HG03457 (cell line): ENCODE measurements around the gene NFS1.
"Not testable (repeated sequence)": the region's sequence is repeated elsewhere in the genome, so short reads cannot be mapped to it uniquely, and the experiment has no call there.

ENCODE experiments used
- ATAC-seq: cut with Tn5 transposase; IDR thresholded peaks from one replicate; pipeline ENCODE4 v1.9.1; 2021; ENCODE audit warnings: moderate number of reproducible peaks; ENCODE audit not compliant: unreplicated experiment

Gene NFS1

DNA sequence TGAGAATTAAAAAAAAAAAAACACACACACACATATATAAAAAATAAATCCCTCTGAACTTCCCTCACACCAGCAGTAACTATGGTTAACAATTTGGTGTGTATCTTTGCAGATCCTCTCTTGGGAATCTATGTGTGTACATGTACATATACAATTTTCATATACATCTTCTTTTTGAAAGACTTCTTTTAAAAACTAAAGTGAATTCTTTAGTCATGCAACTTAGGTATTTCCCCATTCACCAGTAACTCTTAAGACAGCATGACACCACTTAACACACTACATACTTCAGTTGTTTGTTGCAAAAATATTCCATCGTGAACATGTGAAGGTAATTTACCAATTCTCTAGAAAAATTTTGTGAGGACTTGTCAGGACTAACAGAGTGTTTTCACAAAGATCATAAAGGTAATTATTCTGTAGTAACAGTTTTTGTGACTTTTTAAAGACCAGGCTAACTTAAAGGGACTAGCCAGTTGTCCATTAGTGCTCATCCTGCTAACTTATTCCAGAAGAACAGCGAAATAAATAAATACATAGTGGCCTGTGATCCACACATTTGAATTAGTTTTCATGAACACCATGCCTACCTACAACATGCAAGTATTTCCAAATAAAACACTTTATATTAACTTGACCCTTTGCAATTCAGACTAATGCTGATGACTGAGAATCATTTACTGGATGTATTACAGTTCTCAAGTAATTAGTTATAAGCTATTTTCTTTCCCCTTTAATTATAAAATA is 30.9 kb upstream of the NFS1 start:
- no peak for ATAC-seq

- no peak for ATAC-seq
Measured at GRCh38 chr20:35729283-35729807, 30.2 kb upstream of the NFS1 start.

DNA sequence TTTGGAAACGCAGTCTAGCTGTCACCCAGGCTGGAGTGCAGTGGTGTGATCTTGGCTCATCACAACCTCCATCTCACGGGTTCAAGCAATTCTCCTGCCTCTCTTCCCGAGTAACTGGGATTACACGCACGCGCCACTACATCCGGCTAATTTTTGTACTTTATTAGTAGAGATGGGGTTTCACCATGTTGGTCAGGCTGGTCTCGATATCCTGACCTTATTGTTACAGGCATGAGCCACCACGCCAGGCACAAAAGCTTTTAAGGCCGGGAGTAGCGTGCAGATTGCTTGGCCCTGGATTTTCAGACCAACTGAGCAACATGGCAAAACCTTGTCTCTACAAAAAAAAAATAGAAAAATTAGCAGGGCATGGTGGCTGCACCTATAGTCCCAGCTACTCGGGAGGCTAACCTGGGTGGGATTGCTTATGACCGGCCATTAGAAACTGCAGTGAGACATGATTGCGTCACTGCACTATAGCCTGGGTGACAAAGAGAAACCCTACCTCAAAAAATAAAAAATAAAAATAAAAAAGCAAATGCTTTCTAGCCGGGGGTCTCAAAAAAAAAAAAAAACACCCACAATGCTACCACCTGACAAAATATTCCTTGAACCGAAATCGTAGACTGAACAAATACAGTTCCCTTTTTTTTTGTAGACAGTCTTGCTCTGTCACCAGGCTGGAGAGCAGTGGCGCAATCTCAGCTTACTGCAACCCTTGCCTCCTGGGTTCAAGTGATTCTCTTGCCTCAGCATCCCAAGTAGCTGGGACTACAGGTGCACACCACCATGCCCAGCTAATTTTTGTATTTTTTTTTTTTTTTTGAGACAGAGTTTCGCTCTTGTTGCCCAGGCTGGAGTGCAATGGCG is 27.9 kb upstream of the NFS1 start:
- no peak for ATAC-seq

DNA sequence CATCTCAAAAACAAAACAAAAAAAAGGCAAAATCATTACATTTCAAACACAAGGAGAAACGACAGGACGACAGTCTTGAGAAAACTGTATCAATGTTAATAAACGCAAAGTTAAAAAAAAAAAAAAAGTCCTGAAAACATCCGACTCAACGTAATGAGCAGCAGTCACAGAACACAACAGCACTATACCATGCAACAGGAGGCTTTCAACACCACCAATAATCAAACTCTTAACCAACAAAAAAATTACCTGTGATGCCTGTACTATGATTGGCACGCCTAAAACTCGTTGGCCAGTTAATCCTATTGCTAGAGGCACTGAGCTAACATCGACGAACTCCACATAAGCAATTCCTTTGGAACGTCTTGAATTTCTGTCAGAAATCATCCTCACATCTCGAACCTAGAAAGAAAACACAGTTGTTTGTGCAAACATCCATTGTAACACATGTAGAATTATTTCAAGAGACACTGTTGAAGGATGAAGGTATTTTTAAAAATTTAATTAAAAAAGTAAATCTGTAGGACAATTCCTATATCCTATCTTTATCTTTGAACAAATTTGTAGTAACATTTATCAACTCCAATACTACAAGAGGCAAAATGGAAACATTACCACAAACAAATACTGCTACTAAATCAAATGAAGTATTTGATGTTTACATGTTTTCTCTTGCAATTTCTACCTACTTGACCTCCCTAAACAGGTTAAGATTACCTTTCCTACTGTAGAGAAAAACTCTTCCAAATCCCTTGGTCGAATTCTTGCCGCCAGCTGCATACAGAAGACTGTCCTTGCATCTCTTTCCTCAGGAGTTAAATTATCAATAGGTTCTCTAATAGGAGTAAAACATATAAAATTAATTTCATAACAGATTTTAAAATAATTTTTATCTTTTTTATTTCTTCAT is 25.4 kb upstream of the NFS1 start:
- ATAC-seq: no peak

- not testable (repeated sequence) for ATAC-seq
Measured at GRCh38 chr20:35723652-35724320, 24.6 kb upstream of the NFS1 start.

GRCh38 chr20:35723275-35723639 is 24.1 kb upstream of the NFS1 start:
- ATAC-seq: not testable (repeated sequence)

GRCh38 chr20:35721621-35722020 is 22.5 kb upstream of the NFS1 start:
- ATAC-seq: no peak

DNA sequence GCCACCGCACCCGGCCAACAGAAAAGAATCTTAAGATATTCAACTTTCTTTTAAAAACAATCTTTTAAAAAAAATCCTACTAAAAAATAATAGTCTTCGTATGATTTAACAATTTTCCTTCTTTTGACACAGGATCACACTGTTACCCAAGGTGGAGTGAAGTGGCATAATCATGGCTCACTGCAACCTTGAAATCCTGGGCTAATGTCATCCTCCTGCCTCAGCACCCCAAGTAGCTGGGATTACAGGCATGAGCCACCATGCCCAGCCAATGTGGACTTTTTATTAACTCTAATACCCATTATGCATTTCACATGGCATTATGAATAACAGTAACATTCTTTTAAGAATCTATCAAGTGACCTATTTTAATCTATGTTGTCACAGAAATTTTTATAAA is 22.1 kb upstream of the NFS1 start:
- ATAC-seq: no peak

GRCh38 chr20:35720165-35721123 is 21.3 kb upstream of the NFS1 start:
- no peak for ATAC-seq

- no peak for ATAC-seq
Measured at GRCh38 chr20:35719717-35720116, 20.6 kb upstream of the NFS1 start.

DNA sequence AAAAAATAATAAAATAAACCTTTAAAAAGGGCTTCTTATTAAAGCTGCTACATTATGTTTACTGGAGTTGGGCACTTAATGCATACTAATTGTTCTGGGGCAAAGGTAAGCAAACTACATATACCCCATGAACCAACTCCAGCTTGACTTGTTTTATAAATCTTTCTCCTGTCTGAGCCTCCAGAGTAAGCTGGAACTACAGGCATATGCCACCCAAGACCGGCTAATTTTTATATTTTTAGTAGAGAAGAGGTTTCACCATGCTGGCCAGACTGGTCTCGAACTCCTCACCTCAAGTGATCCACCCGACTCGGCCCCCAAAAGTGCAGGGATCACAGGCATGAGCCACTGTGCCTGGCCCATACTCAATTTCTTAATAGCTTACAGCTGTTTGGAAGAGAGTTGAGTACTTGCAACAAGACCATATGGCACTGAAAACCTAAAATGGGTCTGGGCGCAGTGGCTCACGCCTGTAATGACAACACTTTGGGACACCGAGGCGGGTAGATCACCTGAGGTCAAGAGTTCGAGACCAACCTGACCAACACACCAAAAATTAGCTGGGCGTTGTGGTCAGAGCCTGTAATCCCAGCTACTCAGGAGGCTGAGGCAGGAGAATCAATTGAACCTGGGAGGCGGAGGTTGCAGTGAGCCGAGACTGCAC is 20.0 kb upstream of the NFS1 start:
- ATAC-seq: no peak

DNA sequence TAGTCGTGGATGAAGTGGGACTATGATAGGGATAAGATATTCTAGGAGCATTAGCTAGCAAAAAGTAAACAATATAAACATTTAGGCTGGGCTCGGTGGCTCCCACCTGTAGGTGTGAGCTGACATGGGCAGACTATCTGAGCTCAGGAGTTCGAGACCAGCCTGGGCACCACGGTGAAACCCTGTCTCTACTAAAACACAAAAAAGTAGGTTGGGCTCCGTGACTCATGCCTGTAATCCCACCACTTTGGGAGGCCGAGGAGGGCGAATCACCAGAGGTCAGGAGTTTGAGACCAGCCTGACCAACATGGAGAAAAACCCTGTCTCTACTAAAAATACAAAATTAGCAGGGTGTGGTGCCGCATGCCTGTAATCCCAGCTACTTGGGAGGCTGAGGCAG is 19.2 kb upstream of the NFS1 start:
- ATAC-seq: not testable (repeated sequence)

- ATAC-seq: no peak
Measured at GRCh38 chr20:35716330-35716729, 17.2 kb upstream of the NFS1 start.

DNA sequence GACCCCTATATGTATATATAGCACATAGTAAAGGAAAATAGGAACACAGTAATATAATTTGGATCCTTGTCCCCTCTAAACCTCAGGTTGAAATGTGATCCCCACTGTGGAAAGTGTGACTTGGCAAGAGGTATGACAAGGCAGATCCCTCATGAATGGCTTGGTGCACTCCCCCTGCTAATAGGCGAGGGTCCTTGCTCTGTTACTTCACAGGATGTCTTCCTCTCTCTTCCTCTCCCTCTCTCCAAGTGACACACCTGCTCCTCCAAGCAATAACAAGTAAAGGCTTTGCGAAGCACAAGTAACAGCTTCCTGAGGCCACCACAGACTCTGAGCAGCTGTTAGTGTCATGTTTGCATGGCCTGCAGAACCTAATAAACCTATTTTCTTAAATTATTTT is 16.5 kb upstream of the NFS1 start:
- no peak for ATAC-seq

DNA sequence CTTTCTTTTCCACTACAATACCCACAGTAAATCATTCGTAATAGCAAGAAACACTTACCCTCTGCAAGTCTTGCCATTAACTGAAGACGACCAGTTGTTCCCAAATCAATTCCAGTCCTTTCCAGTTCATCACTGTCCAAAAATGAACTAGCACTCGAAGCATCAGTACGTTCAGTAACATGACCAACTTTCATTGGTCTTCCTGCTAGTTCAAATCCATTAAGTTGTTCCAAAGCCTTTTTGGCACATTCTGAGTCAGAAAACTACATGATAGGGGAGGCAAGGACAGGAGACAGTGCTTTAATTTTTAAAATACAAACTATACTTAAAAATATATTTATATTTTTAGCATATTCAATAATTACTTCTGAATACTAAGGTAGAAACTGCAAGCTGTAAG is 15.0 kb upstream of the NFS1 start:
- ATAC-seq: no peak

DNA sequence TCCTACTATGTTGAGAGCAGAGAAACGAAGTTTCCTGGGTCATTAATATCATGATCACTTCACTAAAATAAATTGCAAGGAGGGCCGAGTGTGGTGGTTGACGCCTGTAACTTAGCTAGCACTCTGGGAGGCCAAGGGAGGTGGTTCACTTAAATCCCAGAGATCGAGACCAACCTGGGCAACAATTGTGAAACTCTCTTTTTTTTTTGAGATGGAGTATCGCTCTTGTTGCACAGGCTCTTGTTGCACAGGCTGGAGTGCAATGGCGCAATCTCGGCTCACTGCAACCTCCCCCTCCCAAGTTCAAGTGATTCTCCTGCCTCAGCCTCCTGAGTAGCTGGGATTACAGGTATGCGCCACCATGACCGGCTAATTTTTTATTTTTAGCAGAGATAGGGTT is 14.0 kb upstream of the NFS1 start:
- not testable (repeated sequence) for ATAC-seq

DNA sequence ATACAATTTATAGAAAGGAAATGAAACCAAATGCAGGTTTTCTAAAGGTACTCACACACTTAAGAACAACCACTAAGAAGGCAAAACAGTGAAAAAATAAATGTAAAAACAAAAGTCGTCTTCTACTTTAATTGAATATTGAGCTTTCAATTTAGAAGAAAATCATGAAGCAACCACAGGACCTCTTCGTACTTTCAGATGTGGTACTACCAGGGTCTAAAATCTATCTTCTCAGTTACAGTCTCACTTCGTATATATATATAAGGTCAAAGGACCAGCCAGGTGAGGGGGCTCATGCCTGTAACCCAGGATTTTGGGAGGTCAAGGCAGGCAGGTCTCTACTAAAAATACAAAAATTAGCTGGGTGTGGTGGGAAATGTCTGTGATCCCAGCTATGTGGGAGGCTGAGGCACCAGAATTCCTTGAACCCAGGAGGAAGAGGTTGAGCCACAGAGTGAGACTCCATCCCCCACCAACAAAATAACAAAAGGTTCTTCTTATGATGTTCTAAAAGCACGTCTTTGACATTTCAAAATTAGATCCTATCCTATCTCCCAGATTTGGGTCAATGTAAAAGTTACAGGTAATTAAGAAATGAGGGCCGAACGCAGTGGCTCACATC is 12.5 kb upstream of the NFS1 start:
- ATAC-seq: no peak

- ATAC-seq: no peak
Measured at GRCh38 chr20:35710884-35711587, 11.9 kb upstream of the NFS1 start.
